ACC112 (cell line): Measurements from ENCODE around the gene SULT1C4.
"Not testable (repeated sequence)": the region's sequence is repeated elsewhere in the genome, so short reads cannot be mapped to it uniquely, and the experiment has no call there.

ENCODE experiments used
- H2AFZ ChIP-seq: fragments of 200-600 bp; sonication (generic); one replicate; pipeline ENCODE4 v1.6.0; 2017; ENCODE audit warnings: antibody characterized with exemption, low read length; ENCODE audit not compliant: unreplicated experiment
- H3K27ac ChIP-seq: fragments of 200-600 bp; sonication (generic); 2 replicates; pipeline ENCODE4 v1.5.1; 2014; ENCODE audit warnings: low read depth, mild to moderate bottlenecking, antibody characterized with exemption, low read length, moderate library complexity
- H3K27me3 ChIP-seq: fragments of 200-600 bp; sonication (generic); 2 replicates; pipeline ENCODE4 v1.6.1; 2014; ENCODE audit warnings: mild to moderate bottlenecking, antibody characterized with exemption, low read length, moderate library complexity, mixed read lengths; ENCODE audit not compliant: insufficient read depth
- H3K36me3 ChIP-seq: fragments of 200-600 bp; sonication (generic); 2 replicates; pipeline ENCODE4 v1.6.1; 2016; ENCODE audit warnings: mild to moderate bottlenecking, antibody characterized with exemption, low read length, moderate library complexity, mixed read lengths; ENCODE audit not compliant: insufficient read depth
- H3K4me1 ChIP-seq: fragments of 200-600 bp; sonication (generic); one replicate; pipeline ENCODE4 v1.6.1; 2016; ENCODE audit warnings: low read length, mixed read lengths; ENCODE audit not compliant: insufficient read depth, unreplicated experiment, control insufficient read depth
- H3K4me3 ChIP-seq: fragments of 200-600 bp; sonication (generic); 2 replicates; pipeline ENCODE4 v1.5.1; 2014; ENCODE audit warnings: mild to moderate bottlenecking, low read depth, low read length
- H3K79me2 ChIP-seq: fragments of 200-600 bp; sonication (generic); one replicate; pipeline ENCODE4 v1.6.0; 2016; ENCODE audit warnings: low read length; ENCODE audit not compliant: control insufficient read depth, unreplicated experiment, insufficient read depth

The SULT1C4 gene

GRCh38 chr2:108413711-108414095 is 35.9 kb downstream of the SULT1C4 start:
- Histone ChIP-seq H3K4me3 (no peak overlapping the region), H3K27me3 (no peaks in the 10 kb centered on the region), H3K79me2 (no peaks in the 10 kb centered on the region), H3K27ac (peak overlapping the region; percentile 78), H3K4me1 (peaks cover 23% of the 10 kb centered on the region), H2AFZ (no peak overlapping the region), H3K36me3 (no peaks in the 10 kb centered on the region)

GRCh38 chr2:108414256-108414876 is 36.6 kb downstream of the SULT1C4 start:
- Histone ChIP-seq H3K4me1 (peaks cover 23% of the 10 kb centered on the region), H3K79me2 (no peaks in the 10 kb centered on the region), H3K4me3 (no peak overlapping the region), H3K36me3 (no peaks in the 10 kb centered on the region), H2AFZ (no peak overlapping the region), H3K27me3 (no peaks in the 10 kb centered on the region), H3K27ac (no peak overlapping the region)

- Histone ChIP-seq H3K79me2 (no peaks in the 10 kb centered on the region), H2AFZ (no peak overlapping the region), H3K4me3 (no peak overlapping the region), H3K27ac (no peak overlapping the region), H3K27me3 (no peaks in the 10 kb centered on the region), H3K36me3 (no peaks in the 10 kb centered on the region), H3K4me1 (peaks cover 23% of the 10 kb centered on the region)
Measured at GRCh38 chr2:108414945-108415344, 37.2 kb downstream of the SULT1C4 start.

GRCh38 chr2:108417254-108417653 is 39.5 kb downstream of the SULT1C4 start:
- H3K36me3 ChIP-seq = no peaks in the 10 kb centered on the region
- H3K4me1 ChIP-seq = peaks cover 23% of the 10 kb centered on the region
- no peaks in the 10 kb centered on the region for H3K79me2 ChIP-seq
- no peaks in the 10 kb centered on the region for H3K27me3 ChIP-seq
- no peak overlapping the region for H3K4me3 ChIP-seq
- H3K27ac ChIP-seq = no peak overlapping the region
- H2AFZ ChIP-seq = no peak overlapping the region

GRCh38 chr2:108418416-108418815 is 40.7 kb downstream of the SULT1C4 start:
- peaks cover 16% of the 10 kb centered on the region for H3K4me1 ChIP-seq
- no peaks in the 10 kb centered on the region for H3K27me3 ChIP-seq
- no peak overlapping the region for H3K4me3 ChIP-seq
- no peaks in the 10 kb centered on the region for H3K79me2 ChIP-seq
- no peak overlapping the region for H3K27ac ChIP-seq
- no peaks in the 10 kb centered on the region for H3K36me3 ChIP-seq
- H2AFZ ChIP-seq = no peak overlapping the region

GRCh38 chr2:108423067-108423466 is 45.3 kb downstream of the SULT1C4 start:
- Histone ChIP-seq H3K79me2 (no peaks in the 10 kb centered on the region), H3K36me3 (no peaks in the 10 kb centered on the region), H3K27me3 (no peaks in the 10 kb centered on the region), H3K4me1 (no peaks in the 10 kb centered on the region), H3K27ac (no peak overlapping the region), H3K4me3 (no peak overlapping the region), H2AFZ (no peak overlapping the region)

- no peaks in the 10 kb centered on the region for H3K27me3 ChIP-seq
- H3K36me3 ChIP-seq = no peaks in the 10 kb centered on the region
- H3K4me3 ChIP-seq = no peak overlapping the region
- no peak overlapping the region for H3K27ac ChIP-seq
- H3K79me2 ChIP-seq = no peaks in the 10 kb centered on the region
- no peaks in the 10 kb centered on the region for H3K4me1 ChIP-seq
- H2AFZ ChIP-seq = no peak overlapping the region
Measured at GRCh38 chr2:108423502-108424251, 45.9 kb downstream of the SULT1C4 start.

GRCh38 chr2:108428286-108429009 is 50.7 kb downstream of the SULT1C4 start:
- Histone ChIP-seq H3K4me3 (no peak overlapping the region), H3K27ac (no peak overlapping the region), H3K36me3 (no peaks in the 10 kb centered on the region), H3K4me1 (no peaks in the 10 kb centered on the region), H2AFZ (no peak overlapping the region), H3K79me2 (no peaks in the 10 kb centered on the region), H3K27me3 (0 out of 2 replicates have a peak, but pooled peaks cover 4% of the 10 kb centered on the region)

GRCh38 chr2:108435578-108435977 is 57.8 kb downstream of the SULT1C4 start:
- H3K4me1 ChIP-seq, H3K79me2 ChIP-seq, H3K27ac ChIP-seq, H3K36me3 ChIP-seq, H3K27me3 ChIP-seq, H2AFZ ChIP-seq, H3K4me3 ChIP-seq: not testable (repeated sequence)

GRCh38 chr2:108436976-108437375 is 59.2 kb downstream of the SULT1C4 start:
- H3K27me3 ChIP-seq = no peaks in the 10 kb centered on the region
- H3K27ac ChIP-seq = no peak overlapping the region
- H3K4me1 ChIP-seq = no peaks in the 10 kb centered on the region
- no peaks in the 10 kb centered on the region for H3K79me2 ChIP-seq
- H3K36me3 ChIP-seq = no peaks in the 10 kb centered on the region
- no peak overlapping the region for H2AFZ ChIP-seq
- H3K4me3 ChIP-seq = no peak overlapping the region
